GM10248 (cell line): Measurements from ENCODE around the gene MGST1.

Experiments used
- CTCF ChIA-PET: fragments of 300-600 bp; sonication (Branson Sonifier 250); formaldehyde crosslinking; extraction: SDS; loops from one replicate; lab custom pipeline; 2021; ENCODE audit warnings: antibody characterized with exemption; lab: Yijun Ruan, JAX
- POLR2A ChIA-PET: fragments of 350-650 bp; sonication (Branson Sonifier 250); formaldehyde crosslinking; extraction: SDS; loops from one replicate; lab custom pipeline; 2020; ENCODE audit warnings: antibody characterized with exemption; lab: Yijun Ruan, JAX
- DNase-seq: peaks from one replicate; pipeline ENCODE4 v3.0.0; 2012; ENCODE audit errors: extremely low spot score
- CTCF ChIP-seq: IDR thresholded peaks from 2 replicates; pipeline ENCODE4 v1.5.1; 2012; ENCODE audit warnings: mild to moderate bottlenecking, low read depth; ENCODE audit errors: extremely low read depth, missing control alignments, control extremely low read depth

The MGST1 gene

GRCh38 chr12:16329594-16329993 lies 17.9 kb upstream of the MGST1 start:
- TF ChIP-seq CTCF, result no peak
- DNase-seq, result no peak
- ChIA-PET CTCF (interaction anchor here (0.9 to 1.4 kb wide), 2 partner anchors 16 to 121 kb away, joined by 3 read pairs; no protein-coding TSS in a partner anchor), POLR2A (no interaction called here)

- ChIA-PET CTCF (interaction anchor here (0.9 kb wide), 1 partner anchor 15 kb away, joined by 3 read pairs; no protein-coding TSS in a partner anchor), POLR2A (no interaction called here)
- no peak for TF ChIP-seq CTCF
- DNase-seq, result no peak
Observed at GRCh38 chr12:16330560-16330959, 16.9 kb upstream of the MGST1 start.

GRCh38 chr12:16331998-16332397 lies 15.4 kb upstream of the MGST1 start:
- CTCF ChIA-PET, result no interaction called here
- TF ChIP-seq CTCF, result no peak
- no peak for DNase-seq
- POLR2A ChIA-PET, result no interaction called here

- TF ChIP-seq CTCF, result no peak
- ChIA-PET POLR2A (no interaction called here), CTCF (no interaction called here)
- DNase-seq, result no peak
Observed at GRCh38 chr12:16335838-16336237, 11.6 kb upstream of the MGST1 start.

- CTCF ChIA-PET, result no interaction called here
- no peak for TF ChIP-seq CTCF
- no peak for DNase-seq
- POLR2A ChIA-PET, result no interaction called here
Observed at GRCh38 chr12:16344269-16344668, 3.2 kb upstream of the MGST1 start.

GRCh38 chr12:16345105-16345504 lies 2.3 kb upstream of the MGST1 start:
- TF ChIP-seq CTCF, result no peak
- DNase-seq, result no peak
- POLR2A ChIA-PET, result no interaction called here
- CTCF ChIA-PET, result interaction anchor here (0.8 to 1.3 kb wide), 2 partner anchors 11 to 15 kb away, joined by 3 read pairs; no protein-coding TSS in a partner anchor
